A549 treated with CORT108297 at 1 μM for 4 hours (cell line): ENCODE results near the gene DUSP12. TPM values are rescaled to one million over a fixed set of nuclear protein-coding genes. Genes with fewer than 3 reads are reported as not detected.

ENCODE experiments used
- total RNA-seq: library from RNA; stranded (reverse); fragments of 200-300 nt; extraction: Qiagen RNA extraction; gene quantifications from 5 replicates; pipeline ENCODE4 v1.2.3, GENCODE V29; 2022

Gene DUSP12, protein sequence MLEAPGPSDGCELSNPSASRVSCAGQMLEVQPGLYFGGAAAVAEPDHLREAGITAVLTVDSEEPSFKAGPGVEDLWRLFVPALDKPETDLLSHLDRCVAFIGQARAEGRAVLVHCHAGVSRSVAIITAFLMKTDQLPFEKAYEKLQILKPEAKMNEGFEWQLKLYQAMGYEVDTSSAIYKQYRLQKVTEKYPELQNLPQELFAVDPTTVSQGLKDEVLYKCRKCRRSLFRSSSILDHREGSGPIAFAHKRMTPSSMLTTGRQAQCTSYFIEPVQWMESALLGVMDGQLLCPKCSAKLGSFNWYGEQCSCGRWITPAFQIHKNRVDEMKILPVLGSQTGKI
- total RNA-seq: 41.1 to 53.0 TPM (median 46.9 TPM) in 5 replicates

GRCh38 chr1:161749509-161750407 lies at the start of gene DUSP12:
TSS of gene DUSP12 (plus strand) at chr1:161749786. CDS start at chr1:161749802, 16 bp downstream.

DNA sequence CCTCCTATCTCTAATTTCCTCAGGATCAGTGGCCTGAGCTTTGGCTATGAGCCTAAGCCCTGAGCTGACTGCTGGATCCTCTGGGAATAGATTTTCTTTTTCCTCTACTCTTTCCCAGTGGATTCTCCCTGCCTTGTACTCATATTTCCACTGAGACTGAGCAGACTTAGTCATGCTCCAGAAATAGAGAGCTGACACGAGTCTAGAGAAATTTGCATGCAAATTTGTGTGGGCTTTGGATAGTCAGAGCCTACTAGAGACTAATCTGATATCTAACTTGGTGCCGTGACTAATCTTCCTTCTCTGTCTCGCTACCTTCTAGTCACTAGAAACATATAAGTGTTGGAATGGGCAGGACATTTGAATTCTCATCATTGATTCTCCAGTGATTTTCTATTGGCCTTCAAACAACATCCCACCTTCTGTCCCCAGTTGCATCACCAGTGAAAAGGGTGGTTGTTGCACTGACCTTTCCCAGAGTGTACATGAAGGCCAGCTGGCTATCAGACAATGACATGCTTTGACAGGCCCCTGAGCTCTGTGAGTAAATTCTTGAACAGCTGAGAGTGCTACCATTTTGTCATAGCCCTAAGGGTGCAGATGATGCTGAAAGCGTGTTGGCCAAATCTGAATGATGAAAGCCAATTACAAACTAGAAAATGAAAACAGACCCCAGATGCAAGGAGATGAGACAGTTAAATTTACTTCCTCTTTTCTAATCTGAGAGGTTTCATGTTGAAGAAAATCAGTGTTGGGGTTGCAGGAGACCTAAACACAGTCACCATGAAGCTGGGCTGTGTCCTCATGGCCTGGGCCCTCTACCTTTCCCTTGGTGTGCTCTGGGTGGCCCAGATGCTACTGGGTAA lies 42.9 kb upstream of the DUSP12 start, which contains the start of gene FCRLA:
FCRLA (plus strand) TSS at position 748 of the 866 bp plus-strand sequence; CDS start at position 784, 36 bp downstream.

GRCh38 chr1:161720956-161721737 lies 28.4 kb upstream of the DUSP12 start, which contains the start of gene FCRLB:
TSS of gene FCRLB (plus strand) at chr1:161721544. CDS start at chr1:161722673, 1,129 bp downstream.

DNA sequence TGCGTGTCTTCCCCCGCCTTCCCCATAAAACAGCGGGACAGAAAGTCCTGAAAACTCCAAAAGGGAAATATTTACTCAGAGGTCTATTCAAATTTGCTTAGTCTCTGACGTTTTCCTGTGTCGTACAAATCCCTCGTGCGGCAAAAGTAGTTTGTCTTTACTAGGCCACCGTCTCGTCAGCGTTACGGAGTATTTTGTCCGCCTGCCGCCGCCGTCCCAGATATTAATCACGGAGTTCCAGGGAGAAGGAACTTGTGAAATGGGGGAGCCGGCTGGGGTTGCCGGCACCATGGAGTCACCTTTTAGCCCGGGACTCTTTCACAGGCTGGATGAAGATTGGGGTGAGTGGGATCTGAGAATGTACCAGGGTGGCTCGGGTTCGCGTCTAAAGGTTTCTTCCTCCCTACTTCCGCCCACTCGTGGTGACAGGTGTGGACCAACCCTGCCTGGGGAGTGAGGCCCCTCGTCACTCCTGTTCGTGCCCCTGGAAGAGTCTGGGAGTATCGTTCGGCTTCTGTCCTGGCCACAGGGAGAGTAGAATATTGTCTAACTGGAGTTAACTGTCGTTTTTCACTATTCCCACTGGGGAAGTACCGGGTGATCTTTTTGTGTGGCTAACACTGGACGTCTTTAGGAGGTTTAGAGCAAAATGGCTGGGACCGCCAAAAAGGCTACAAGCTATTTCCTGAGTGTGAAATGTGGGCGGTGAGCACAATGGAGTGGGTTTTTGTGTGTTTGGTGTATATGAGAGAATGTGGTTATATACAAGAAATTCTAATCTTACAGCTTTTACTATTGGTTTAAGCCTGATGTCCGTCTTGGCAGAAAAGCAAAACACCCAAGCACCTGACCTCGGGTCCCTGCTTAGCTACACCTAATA lies 16.8 kb downstream of the DUSP12 start, which contains the start of gene ATF6:
ATF6 (plus strand) TSS at position 219 of the 880 bp plus-strand sequence; CDS start at position 260, 41 bp downstream.

Other genes with a start within 250 kb of the DUSP12 start
- not detected in 5 replicates for gene FCGR2A, start 244.3 kb upstream of the DUSP12 start, total RNA-seq
- gene HSPA6, start 225.2 kb upstream of the DUSP12 start, total RNA-seq: 2.0 to 10.4 TPM (median 2.4 TPM) in 5 replicates
- not detected in 5 replicates for gene FCGR3A, start 200.0 kb upstream of the DUSP12 start, total RNA-seq
- not detected in 5 replicates for gene FCGR3B, start 118.6 kb upstream of the DUSP12 start, total RNA-seq
- not detected in 5 replicates for gene FCGR2B, start 86.6 kb upstream of the DUSP12 start, total RNA-seq
- gene FCRLA, start 42.6 kb upstream of the DUSP12 start, total RNA-seq: 0.06 to 0.10 TPM in 2 of 5 replicates, not detected in the others
- gene FCRLB, start 28.2 kb upstream of the DUSP12 start, total RNA-seq: 1.3 to 2.1 TPM (median 1.7 TPM) in 5 replicates
- gene ATF6, start 16.5 kb downstream of the DUSP12 start, total RNA-seq: 11.0 to 13.7 TPM (median 12.7 TPM) in 5 replicates